Esophagus muscularis mucosa (tissue), 4 donors: Measurements from ENCODE around the gene PNMT.

Experiments
- EP300 ChIP-seq: sonication (generic); formaldehyde crosslinking; IDR thresholded peaks from one replicate; pipeline ENCODE4 v1.6.1; 2017; ENCODE audit warnings: antibody characterized with exemption
- POLR2A ChIP-seq: fragments of 450-650 bp; IDR thresholded peaks from one replicate; pipeline ENCODE4 v1.6.1; 2017; ENCODE audit warnings: antibody characterized with exemption, moderate library complexity, mild to moderate bottlenecking, low read depth
- TF ChIP-seq, protein P1 (sequence below), 3 experiments: fragments of 200-600 bp in 2 of 3; fragments of 450-650 bp in 1 of 3; sonication (generic) in 2 of 3; IDR thresholded peaks; one replicate each; pipeline ENCODE4 v1.5.1; 2017 to 2019; ENCODE audit warnings: antibody characterized with exemption in 3 of 3, mild to moderate bottlenecking in 2 of 3, moderate library complexity in 1 of 3

DNA sequence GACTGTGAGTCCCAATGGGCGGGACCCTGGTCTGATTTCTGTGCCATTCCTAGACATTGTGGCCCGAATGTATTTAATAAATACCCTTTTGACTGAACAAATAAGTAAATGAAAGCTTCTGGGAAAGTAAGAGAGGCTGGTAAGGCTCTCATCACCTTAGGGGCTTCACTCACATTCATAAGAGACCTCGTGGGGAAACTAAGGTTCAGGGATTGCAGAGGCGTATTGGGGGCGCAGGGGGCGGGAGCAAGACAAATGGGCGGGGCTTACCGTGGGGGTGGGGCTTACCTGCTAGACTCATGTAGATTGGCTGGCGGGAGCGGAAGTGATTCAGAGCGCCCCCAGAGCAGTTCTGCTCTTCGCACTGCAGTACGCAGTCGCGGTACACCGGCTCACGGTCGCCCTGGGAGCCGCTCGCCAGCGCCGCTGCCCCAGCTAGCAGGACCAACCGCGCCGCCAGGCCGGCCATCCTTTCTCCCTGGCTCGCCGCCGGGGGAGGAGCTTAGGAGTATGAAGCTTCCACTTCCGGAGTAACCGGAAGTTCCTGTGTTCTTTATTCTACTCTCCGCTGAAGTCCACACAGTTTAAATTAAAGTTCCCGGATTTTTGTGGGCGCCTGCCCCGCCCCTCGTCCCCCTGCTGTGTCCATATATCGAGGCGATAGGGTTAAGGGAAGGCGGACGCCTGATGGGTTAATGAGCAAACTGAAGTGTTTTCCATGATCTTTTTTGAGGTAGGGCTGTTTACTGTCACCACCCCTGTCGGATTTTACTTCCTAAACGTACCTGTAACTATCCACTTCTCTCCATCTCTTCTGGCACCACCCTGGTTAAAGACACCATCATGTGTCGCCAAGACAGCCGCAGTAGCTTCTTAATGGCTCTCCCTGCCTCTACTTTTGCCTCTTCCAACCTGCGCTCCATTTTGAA, 19.6 kb downstream of the PNMT start, which contains the start of gene PGAP3:
- TF ChIP-seq, protein P1, sequence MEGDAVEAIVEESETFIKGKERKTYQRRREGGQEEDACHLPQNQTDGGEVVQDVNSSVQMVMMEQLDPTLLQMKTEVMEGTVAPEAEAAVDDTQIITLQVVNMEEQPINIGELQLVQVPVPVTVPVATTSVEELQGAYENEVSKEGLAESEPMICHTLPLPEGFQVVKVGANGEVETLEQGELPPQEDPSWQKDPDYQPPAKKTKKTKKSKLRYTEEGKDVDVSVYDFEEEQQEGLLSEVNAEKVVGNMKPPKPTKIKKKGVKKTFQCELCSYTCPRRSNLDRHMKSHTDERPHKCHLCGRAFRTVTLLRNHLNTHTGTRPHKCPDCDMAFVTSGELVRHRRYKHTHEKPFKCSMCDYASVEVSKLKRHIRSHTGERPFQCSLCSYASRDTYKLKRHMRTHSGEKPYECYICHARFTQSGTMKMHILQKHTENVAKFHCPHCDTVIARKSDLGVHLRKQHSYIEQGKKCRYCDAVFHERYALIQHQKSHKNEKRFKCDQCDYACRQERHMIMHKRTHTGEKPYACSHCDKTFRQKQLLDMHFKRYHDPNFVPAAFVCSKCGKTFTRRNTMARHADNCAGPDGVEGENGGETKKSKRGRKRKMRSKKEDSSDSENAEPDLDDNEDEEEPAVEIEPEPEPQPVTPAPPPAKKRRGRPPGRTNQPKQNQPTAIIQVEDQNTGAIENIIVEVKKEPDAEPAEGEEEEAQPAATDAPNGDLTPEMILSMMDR (IDR thresholded peaks at IDR 0.05), result peak in 1 of 3 experiments; percentile 22
- TF ChIP-seq POLR2A, result no peak
- TF ChIP-seq EP300, result no peak
